ENCODE measurements around the gene SLU7. TPM values are rescaled to one million over a fixed set of nuclear protein-coding genes. Genes with fewer than 3 reads are reported as not detected.
A peak's percentile ranks its signal among the peaks of the same experiment; 100 is the strongest.

SLU7 gene
- total and polyA plus RNA-seq, 9 of the 15 experiments (the other 6 are each of a cell fraction or from before 2014, with no cell fraction given) = 42.1 to 65.7 (median 54.8) TPM

GRCh38 chr5:160378330-160378729 is 40.6 kb downstream of the SLU7 start (continued):
- TF ChIP-seq ZNF639 (CRISPR knock-in tag; conservative IDR thresholded peaks at IDR 0.05 in 1 of 2, IDR thresholded peaks at IDR 0.05 in 1 of 2) (no peak), TAL1 (IDR thresholded peaks at IDR 0.05) (peak; percentile 85), ELF4 (CRISPR knock-in tag; IDR thresholded peaks at IDR 0.05) (no peak), ZNF324 (CRISPR knock-in tag; IDR thresholded peaks at IDR 0.05) (no peak), NFE2 (IDR thresholded peaks at IDR 0.05; ENCODE audit: low read depth) (no peak), HNRNPL (IDR thresholded peaks at IDR 0.05; ENCODE audit: low read depth, low read length) (no peak), NCOA4 (IDR thresholded peaks at IDR 0.05; ENCODE audit: partially characterized antibody) (no peak), POLR3G (IDR thresholded peaks at IDR 0.05; ENCODE audit: extremely low read depth, insufficient read length, insufficient replicate concordance) (no peak), BHLHE40 (IDR thresholded peaks at IDR 0.05; ENCODE audit: low read length) (no peak), TCFL5 (CRISPR knock-in tag; conservative IDR thresholded peaks at IDR 0.05) (no peak), ZNF263 (CRISPR knock-in tag; IDR thresholded peaks at IDR 0.05; ENCODE audit: borderline replicate concordance) (no peak), CEBPG (CRISPR knock-in tag; IDR thresholded peaks at IDR 0.05) (no peak), CEBPG (tag; conservative IDR thresholded peaks at IDR 0.05 in 1 of 2, IDR thresholded peaks at IDR 0.05 in 1 of 2) (no peak), DPF2 (IDR thresholded peaks at IDR 0.05) (peak; percentile 55; the same call in 1 of the 2 replicates), HDAC8 (tag; IDR thresholded peaks at IDR 0.05) (no peak), STAT6 (CRISPR knock-in tag; IDR thresholded peaks at IDR 0.05) (no peak), ESRRB (CRISPR knock-in tag; IDR thresholded peaks at IDR 0.05; ENCODE audit: borderline replicate concordance) (no peak), HDAC3 (IDR thresholded peaks at IDR 0.05; ENCODE audit: borderline replicate concordance, partially characterized antibody) (peak; percentile 21), ZBTB2 (IDR thresholded peaks at IDR 0.05) (no peak), NFIC (IDR thresholded peaks at IDR 0.05) (0 out of 2 replicates have a peak, but pooled peaks have one; percentile 21), MCM3 (IDR thresholded peaks at IDR 0.05) (no peak), ZFP36 (IDR thresholded peaks at IDR 0.05; ENCODE audit: low read depth, low read length, partially characterized antibody) (no peak), HMBOX1 (IDR thresholded peaks at IDR 0.05) (no peak), SMAD4 (CRISPR knock-in tag; conservative IDR thresholded peaks at IDR 0.05) (no peak), ARID2 (IDR thresholded peaks at IDR 0.05) (no peak), SREBF1 (IDR thresholded peaks at IDR 0.05; ENCODE audit: borderline replicate concordance, low read depth, low read length) (no peak)
